HepG2 (cell line): ENCODE results near the gene GMEB2. TPM values are rescaled to one million over a fixed set of nuclear protein-coding genes. Genes with fewer than 3 reads are reported as not detected.

Source experiments
- GMEB1 ChIP-seq: sonication (generic); formaldehyde crosslinking; IDR thresholded peaks from 2 replicates; pipeline ENCODE4 v1.5.1; 2020; ENCODE audit warnings: missing genetic modification reagents, mild to moderate bottlenecking, borderline replicate concordance
- PRPF4 ChIP-seq: fragments of 200-400 bp; formaldehyde crosslinking; IDR thresholded peaks from 2 replicates; pipeline ENCODE4 v1.6.1; 2016; ENCODE audit warnings: low read length, low read depth; ENCODE audit not compliant: poor library complexity, severe bottlenecking
- TRIM24 ChIP-seq: sonication (generic); formaldehyde crosslinking; IDR thresholded peaks from 2 replicates; pipeline ENCODE4 v1.8.0; 2022; ENCODE audit warnings: mild to moderate bottlenecking, missing genetic modification reagents
- ZNF142 ChIP-seq: sonication (generic); formaldehyde crosslinking; IDR thresholded peaks from 2 replicates; pipeline ENCODE4 v1.4.0; 2020; ENCODE audit warnings: missing genetic modification reagents
- ZNF510 ChIP-seq: sonication (generic); formaldehyde crosslinking; IDR thresholded peaks from 2 replicates; pipeline ENCODE4 v1.4.0; 2020; ENCODE audit warnings: low read depth, mild to moderate bottlenecking, missing genetic modification reagents
- ZNF788 ChIP-seq: sonication (generic); formaldehyde crosslinking; IDR thresholded peaks from 2 replicates; pipeline ENCODE4 v1.5.0; 2020; ENCODE audit warnings: mild to moderate bottlenecking, missing genetic modification reagents, borderline replicate concordance
- polyA plus RNA-seq, 8 experiments: library from polyadenylated mRNA; depleted of rRNA in 3 of 8; stranded (reverse) in 7 of 8; unstranded in 1 of 8; fragments of >200 nt; fragmentation: Illumina TruSeq in 4 of 8; extraction: Trizol in 4 of 8; gene quantifications; 2 replicates each; pipeline versions ENCODE4 v1.2.1 to v1.2.3, GENCODE V29; 2011 to 2016; ENCODE audit warnings: low read depth in 4 of 8, missing spikeins in 1 of 8, mixed read lengths in 1 of 8; ENCODE audit not compliant: insufficient read depth in 1 of 8
- total RNA-seq, 5 experiments: library from RNA; depleted of rRNA; stranded (reverse); fragments of >200 nt; fragmentation: Illumina TruSeq; extraction: Trizol; gene quantifications; 2 replicates each; pipeline ENCODE4 v1.2.3, GENCODE V29; 2016; ENCODE audit warnings: low read depth in 1 of 5

The GMEB2 gene
- total and polyA plus RNA-seq, 2 of the 13 experiments (the other 11 are each of a cell fraction or from before 2014, with no cell fraction given), result 10.6 to 12.4 TPM

DNA sequence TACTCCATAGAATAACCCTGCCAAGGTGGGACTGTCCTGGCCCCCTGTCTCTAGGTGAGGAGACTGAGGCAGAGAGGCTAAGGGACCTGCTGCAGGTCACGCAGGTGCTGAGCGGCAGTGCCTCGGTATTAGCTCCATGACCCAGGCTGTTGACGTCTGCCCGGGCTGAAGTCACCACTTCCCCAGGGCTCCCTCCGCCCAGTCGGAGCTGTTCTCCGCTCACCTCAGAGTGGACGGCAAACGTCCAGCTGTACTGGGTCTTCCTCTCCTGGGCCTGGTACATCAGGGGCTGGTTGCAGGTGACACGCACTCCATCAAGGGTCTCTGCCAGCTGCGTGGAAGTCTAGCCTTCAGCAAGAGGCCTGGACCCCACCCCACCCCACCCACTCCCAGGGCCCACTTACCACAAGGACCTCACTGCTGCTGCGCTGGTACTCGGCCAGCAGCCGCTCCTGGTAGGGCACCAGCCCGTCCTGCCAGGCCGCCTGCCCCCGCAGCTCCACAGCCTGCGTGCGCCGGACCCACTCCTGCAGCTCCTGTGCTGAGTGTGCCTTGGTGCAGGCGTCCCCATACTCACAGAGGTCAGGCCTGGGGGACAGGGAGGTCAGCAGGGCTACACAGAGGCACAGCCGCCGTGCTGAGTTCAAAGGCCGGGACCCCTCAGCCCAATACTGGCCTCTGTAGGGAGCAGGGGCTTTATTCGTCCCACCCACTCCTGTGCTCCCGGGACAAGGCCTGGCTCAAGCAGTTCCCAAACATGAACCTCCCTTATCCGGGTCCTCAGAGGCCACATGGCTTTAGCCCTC, 56.4 kb downstream of the GMEB2 start (continued):
- TF ChIP-seq ZNF142 (CRISPR knock-in tag) (no peak), GMEB1 (CRISPR knock-in tag) (no peak), ZNF510 (CRISPR knock-in tag) (no peak), ZNF788 (CRISPR knock-in tag) (no peak), PRPF4 (no peak), TRIM24 (CRISPR knock-in tag) (no peak)
